T47D (cell line): Measurements from ENCODE around the gene ZZZ3.
"Not testable (repeated sequence)": the region's sequence is repeated elsewhere in the genome, so short reads cannot be mapped to it uniquely, and the experiment has no call there.

Experiments
- DNase-seq, 2 experiments: peaks; one replicate each; pipeline versions ENCODE4 v3.0.0 to v3.0.0-alpha.2; 2011 to 2012; ENCODE audit warnings: low read depth in 1 of 2, low spot score in 1 of 2
- JUND ChIP-seq: IDR thresholded peaks from 2 replicates; pipeline ENCODE4 v1.6.1; 2012; ENCODE audit warnings: low read depth
- in situ Hi-C: cut with HindIII; loops from 2 replicates; pipeline ENCODE4 v1.10.0; 2016; ENCODE audit warnings: low sequenced_read_pairs, low pct_unique_long_range_greater_than_20kb

ZZZ3 gene

DNA sequence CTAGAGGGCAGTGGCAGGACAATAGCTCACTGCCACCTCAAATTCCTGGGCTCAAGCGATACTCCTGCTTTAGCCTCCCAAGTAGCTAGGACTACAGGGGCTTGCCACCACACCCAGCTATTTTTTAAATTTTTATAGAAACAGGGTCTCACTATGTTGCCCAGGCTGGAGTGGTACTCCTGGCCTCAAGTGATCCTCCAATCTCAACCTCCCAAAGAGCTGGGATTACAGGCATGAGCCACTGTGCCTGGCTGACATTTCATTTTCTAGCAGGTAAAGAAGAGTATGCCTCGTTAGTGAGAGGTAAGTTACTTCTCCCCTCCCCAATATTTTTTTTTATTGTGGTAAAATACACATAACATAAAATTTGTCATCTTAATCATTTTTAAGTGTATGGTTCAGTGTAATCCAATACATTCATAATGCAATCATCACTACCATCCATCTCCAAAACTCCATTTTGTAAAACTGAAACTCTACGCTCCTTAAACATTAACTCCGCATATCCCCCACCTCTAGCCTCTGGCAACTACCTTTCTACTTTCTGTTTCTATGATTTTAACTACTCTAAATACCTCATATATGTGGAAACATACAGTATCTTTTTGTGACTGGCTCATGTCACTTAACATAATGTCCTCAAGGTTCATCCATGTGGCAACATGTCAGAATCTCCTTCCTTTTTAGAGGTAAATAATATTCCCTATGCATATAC is 22.4 kb downstream of the ZZZ3 start:
- in situ Hi-C loops: no loop called here

DNA sequence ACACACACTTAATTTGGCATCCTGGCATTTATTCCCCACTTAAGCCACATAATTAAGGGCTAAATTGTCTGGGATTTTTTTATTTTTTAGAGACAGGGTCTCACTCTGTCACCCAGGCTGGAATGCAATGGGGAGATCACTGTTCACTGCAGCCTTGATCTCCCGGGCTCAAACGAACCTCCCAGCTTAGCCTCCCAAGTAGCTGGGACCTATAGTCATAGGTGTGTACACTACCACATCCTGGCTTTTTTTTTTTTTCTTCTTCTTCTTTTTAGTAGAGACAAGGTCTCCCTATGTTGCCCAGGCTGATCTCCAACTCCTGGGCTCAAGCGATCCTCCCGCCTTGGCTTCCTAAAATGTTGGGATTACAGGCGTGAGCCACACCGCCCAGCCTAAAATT is 24.2 kb downstream of the ZZZ3 start:
- DNase-seq: no peak
- in situ Hi-C loops: no loop called here
- no peak for TF ChIP-seq JUND

More for the DNA sequence above, 22.4 kb downstream of the ZZZ3 start:
- TF ChIP-seq JUND: no peak
- DNase-seq: no peak

DNA sequence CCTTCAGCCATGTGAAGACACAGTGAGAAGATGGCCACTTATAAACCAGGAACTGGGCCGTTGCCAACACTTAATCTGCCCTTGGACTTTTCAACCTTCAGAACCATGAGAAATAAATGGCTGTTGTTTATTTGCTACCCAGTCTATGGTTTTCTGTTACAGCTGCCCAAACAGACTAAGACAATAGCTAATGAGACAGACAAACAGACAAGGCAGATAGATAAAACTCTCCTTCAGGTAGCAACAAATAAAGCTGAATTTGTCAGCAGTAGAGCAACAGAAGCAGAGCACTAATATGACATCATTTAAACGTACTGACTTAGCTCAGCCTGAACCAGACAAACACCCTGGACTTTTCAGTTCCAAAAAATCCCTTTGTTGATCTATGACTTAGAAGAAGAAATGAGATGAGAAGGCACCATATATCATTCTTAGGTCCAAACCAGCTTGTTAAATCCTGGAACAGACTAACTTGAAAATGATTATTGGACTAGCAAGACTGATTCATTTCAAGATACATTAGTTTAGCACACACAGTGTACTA is 27.0 kb downstream of the ZZZ3 start:
- DNase-seq: peak in 1 of 2 experiments; percentile 44
- no peak for TF ChIP-seq JUND
- in situ Hi-C loops: no loop called here

DNA sequence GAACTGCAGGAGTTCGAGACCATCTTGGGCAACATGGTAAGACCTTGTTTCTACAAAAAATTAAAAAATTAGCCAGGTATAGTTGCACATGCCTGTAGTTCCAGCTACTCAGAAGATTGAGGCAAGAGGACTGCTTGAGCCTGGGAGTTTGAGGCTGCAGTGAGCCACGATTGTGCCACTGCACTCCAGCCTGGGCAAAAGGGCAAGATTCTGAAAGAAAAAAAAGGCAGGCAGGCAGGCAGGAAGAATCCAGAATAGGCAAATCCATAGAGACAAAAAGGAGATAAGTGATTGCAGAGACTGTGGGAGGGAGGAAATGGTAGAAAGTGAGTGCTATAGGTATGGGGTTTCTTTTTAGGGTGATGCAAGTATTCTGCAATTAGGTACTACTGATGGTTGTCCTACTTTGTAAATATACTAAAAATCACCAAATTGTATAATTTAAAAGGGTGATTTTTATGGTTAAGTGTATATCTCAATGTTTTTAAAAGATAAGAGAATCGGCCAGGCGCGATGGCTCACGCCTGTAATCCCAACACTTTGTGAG is 29.4 kb downstream of the ZZZ3 start:
- in situ Hi-C loops: no loop called here
- no peak for DNase-seq
- no peak for TF ChIP-seq JUND

DNA sequence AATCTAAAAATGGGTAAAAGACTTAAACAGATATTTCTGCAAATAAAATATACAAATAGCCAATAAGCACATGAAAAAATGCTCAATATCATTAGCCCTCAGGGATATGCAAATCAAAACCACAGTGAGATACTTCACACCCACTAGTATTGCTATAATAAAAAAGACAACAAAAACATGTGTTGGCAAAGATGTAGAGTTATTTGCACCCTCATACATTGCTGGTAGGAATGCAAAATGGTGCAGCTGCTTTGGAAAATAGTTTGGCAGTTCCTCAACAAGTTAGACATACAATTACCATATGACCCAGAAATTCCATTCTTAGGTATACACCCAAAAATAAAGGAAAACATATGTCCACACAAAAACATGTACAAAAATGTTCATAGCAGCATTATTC is 30.2 kb downstream of the ZZZ3 start:
- in situ Hi-C loops: no loop called here
- TF ChIP-seq JUND: no peak
- no peak for DNase-seq

DNA sequence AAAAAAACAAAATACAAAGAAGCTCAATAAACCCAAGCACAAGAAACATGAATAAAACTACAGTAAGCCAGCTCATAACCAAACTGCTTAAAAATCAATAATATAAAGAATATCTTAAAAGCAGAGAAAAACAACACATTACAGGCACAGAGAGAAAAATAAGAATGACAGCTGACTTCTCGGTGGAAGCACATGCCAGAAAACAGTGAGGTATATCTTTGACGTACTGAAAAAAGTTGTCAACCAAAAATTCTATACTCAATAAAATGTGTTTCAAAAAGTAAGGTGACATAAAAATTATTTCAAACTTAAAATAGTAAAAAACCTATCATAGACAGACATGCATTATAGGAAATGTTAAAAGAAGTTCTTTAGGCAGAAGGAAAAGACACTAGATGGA is 33.3 kb downstream of the ZZZ3 start:
- no peak for DNase-seq
- in situ Hi-C loops: no loop called here

DNA sequence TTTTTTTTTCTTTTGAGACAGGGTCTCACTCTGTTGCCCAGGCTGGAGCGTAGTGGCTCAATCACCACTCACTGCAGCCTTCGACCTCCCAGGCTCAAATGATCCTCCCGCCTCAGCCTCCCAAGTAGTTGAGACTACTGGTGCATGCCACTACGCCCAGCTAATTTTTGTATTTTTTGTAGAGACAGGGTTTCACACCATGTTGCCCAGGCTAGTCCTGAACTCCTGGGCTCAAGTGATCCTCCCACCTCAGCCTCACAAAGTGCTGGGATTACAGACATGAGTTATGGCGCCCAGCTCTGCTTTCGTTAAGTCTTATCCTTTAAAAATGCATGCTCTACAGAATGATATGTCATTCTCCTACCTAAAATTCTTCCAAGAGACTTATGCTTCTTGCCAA is 36.2 kb downstream of the ZZZ3 start:
- in situ Hi-C loops, DNase-seq: not testable (repeated sequence)

More for the DNA sequence above, 33.3 kb downstream of the ZZZ3 start:
- no peak for TF ChIP-seq JUND

DNA sequence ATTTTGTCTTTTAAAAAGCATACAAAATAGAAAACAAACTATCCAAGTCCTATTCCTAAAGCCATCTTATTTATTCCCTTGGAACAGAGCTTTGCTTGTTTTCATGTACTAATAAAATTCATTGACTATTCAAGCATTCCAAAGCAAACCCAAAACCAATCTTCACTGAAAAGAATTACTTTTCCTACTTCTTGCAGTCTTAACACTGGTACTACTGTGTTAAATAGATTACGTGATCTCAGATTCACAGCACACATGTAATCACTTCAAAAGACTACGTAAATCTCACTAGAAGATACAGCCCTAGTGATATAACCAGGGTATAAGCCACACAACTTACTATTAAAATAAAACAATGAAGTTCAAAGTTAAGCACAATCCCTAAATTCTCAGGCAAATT is 39.0 kb downstream of the ZZZ3 start:
- in situ Hi-C loops: no loop called here
- no peak for TF ChIP-seq JUND
- DNase-seq: no peak

DNA sequence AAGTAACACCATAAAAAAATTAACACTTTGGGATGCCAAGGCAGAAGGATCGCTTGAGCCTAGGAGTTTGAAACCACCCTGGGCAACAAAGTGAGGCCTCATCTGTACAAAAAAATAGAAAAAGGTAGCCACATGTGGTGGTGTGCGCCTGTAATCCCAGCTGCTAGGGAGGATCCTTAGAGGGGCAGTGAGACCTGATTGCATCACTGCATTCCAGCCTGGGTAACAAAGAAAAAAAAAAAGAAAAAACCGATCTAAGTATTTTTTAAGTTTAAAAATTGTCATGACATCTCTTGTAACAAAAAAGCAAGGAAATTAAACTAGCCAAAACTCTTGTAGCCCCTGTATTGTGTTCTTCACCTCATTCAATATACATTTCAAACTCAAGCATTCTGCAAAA is 39.5 kb downstream of the ZZZ3 start:
- no peak for DNase-seq
- TF ChIP-seq JUND: no peak
- in situ Hi-C loops: no loop called here

DNA sequence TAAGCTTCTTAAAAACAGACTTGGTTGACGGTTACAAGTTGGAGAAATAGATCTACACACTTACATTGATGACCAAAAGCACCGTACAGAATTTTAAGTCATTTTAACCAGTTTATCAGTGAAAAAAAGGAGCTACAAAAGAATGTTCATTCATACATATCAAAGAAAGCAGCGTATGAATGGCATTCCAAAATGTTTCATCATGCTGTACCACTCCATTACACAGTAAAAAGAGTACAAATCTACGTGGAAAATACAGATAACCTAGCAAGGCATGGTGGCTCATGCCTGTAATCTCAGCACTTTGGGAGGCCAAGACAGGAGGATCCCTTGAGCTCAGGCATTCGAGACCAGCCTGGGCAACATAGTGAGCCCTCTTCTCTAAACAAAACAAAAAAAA is 40.3 kb downstream of the ZZZ3 start:
- TF ChIP-seq JUND: no peak
- no peak for DNase-seq
- in situ Hi-C loops: no loop called here

DNA sequence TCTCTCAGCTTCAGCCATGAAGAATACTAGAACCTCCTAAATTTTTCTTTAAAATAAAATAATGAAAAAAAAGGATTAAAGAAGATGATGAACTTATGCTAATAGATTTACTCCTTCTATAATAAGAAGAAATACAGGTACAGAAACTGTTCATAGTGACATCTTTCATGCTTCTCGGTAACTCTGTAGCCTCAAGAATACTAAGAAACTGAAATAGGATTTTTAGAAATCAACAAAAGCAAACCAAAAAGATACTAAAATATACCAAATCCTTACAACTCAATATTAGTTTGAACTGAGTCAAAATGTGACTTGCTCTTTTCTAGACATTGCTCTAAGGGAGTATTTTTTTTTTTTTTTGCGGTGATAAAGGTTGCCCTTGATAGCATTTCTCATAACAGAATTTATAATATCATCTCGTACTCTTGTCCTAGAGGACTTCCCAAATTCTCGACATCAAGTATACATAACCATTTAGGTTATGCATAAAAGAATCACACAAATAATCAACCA is 42.8 kb downstream of the ZZZ3 start:
- in situ Hi-C loops: no loop called here
- no peak for DNase-seq
- TF ChIP-seq JUND: no peak

DNA sequence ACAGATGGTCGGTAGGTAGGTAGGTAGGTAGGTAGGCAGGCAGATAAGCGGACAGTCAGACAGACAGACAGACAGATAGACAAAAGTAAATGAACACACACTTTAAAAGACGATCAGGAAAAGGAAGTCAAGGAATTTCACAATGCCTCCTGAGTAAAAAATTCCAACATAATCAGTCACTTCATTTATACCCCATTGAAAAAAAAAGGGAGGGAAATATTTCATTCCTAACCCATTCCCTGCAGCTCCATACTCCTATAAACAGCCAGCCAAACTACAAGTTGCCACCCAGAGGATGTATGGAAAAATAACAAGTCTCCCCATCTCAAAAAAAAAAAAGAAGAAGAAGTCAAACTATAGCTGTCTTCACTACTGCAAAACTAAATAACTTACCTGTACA is 43.4 kb downstream of the ZZZ3 start:
- TF ChIP-seq JUND: no peak
- in situ Hi-C loops: no loop called here
- DNase-seq: no peak

DNA sequence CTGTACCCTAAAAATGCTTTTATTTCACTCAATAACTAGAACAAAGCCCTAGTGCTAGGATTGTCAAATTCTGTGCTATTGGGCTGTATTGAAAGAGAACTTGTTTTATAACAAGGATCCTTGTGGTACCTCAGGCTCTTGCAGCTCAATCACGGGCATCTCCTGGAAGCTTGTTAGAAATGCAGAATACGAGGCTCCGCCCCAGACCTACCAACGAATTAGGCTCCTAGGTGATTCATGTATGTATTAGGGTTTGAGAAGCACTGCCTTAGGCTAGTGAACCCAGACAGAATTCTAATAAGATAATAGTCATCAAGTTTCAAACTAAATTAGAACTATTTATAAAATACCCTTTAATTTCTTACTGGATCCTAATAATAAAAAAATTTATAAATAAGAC is 45.6 kb downstream of the ZZZ3 start:
- DNase-seq: no peak
- no peak for TF ChIP-seq JUND
- in situ Hi-C loops: no loop called here
